Panc1 (cell line): ENCODE data around the gene TP53I11. TPM values are rescaled to one million over a fixed set of nuclear protein-coding genes. Genes with fewer than 3 reads are reported as not detected.

Experiments
- ATAC-seq: fragments of 200-7000 bp; cut with Tn5 transposase; 2 replicates; pipeline ENCODE4 v1.9.1; 2020; ENCODE audit warnings: mild to moderate bottlenecking, moderate library complexity
- BruUV-seq: library from RNA; stranded (reverse); fragments of 400-500 nt; replicated peaks from 2 replicates; lab custom pipeline; 2021; lab: Mats Ljungman, UMichigan
- CTCF ChIA-PET: fragments of 300-600 bp; sonication (Branson Sonifier 250); formaldehyde crosslinking; loops from one replicate; lab custom pipeline; 2022; ENCODE audit warnings: antibody characterized with exemption; lab: Charles Lee
- POLR2A ChIA-PET: fragments of 300-600 bp; sonication (Branson Sonifier 250); formaldehyde crosslinking; loops from one replicate; lab custom pipeline; 2022; ENCODE audit warnings: antibody characterized with exemption; lab: Charles Lee
- DNase-seq: peaks from one replicate; pipeline ENCODE4 v3.0.0-alpha.2; 2010; ENCODE audit warnings: low read depth, low spot score
- H3K27ac ChIP-seq: 2 replicates; pipeline ENCODE4 v1.5.1; 2011; ENCODE audit warnings: mild to moderate bottlenecking, low read length, inconsistent platforms
- H3K27me3 ChIP-seq: fragments of 200-500 bp; sonication (Bioruptor generic); 2 replicates; pipeline ENCODE4 v1.6.0; 2014; ENCODE audit warnings: low read length, inconsistent platforms; ENCODE audit not compliant: control insufficient read depth, insufficient read depth
- H3K36me3 ChIP-seq: fragments of 200-500 bp; sonication (Bioruptor generic); 2 replicates; pipeline ENCODE4 v1.5.1; 2014; ENCODE audit warnings: inconsistent platforms, mild to moderate bottlenecking, low read length, moderate library complexity; ENCODE audit not compliant: control insufficient read depth, insufficient read depth
- H3K4me1 ChIP-seq: 2 replicates; pipeline ENCODE4 v1.5.1; 2011; ENCODE audit warnings: inconsistent platforms, mild to moderate bottlenecking, low read length, moderate library complexity; ENCODE audit not compliant: control insufficient read depth, insufficient read depth
- H3K4me3 ChIP-seq, 2 experiments: 2 replicates each; pipeline ENCODE4 v1.5.1; 2011 to 2012; ENCODE audit warnings: low read depth in 2 of 2, low read length in 2 of 2, mild to moderate bottlenecking in 2 of 2, inconsistent platforms in 1 of 2, moderate library complexity in 1 of 2
- H3K9me3 ChIP-seq: fragments of 200-500 bp; sonication (Bioruptor generic); 2 replicates; pipeline ENCODE4 v1.5.1; 2014; ENCODE audit warnings: low read depth, mild to moderate bottlenecking, inconsistent platforms, low read length, moderate library complexity; ENCODE audit not compliant: control insufficient read depth, insufficient read depth
- CTCF ChIP-seq: fragments of 450-650 bp; IDR thresholded peaks from 2 replicates; pipeline ENCODE4 v1.5.1; 2017; ENCODE audit warnings: mild to moderate bottlenecking
- POLR2AphosphoS5 ChIP-seq: IDR thresholded peaks from 2 replicates; pipeline ENCODE4 v1.6.1; 2012; ENCODE audit warnings: mild to moderate bottlenecking, low read depth, low read length, moderate library complexity
- SIN3A ChIP-seq: IDR thresholded peaks from 2 replicates; pipeline ENCODE4 v1.6.1; 2012; ENCODE audit warnings: low read depth, mild to moderate bottlenecking, low read length, moderate library complexity, borderline replicate concordance; ENCODE audit not compliant: insufficient read depth
- TCF7L2 ChIP-seq: IDR thresholded peaks from 2 replicates; pipeline ENCODE4 v1.6.1; 2011; ENCODE audit warnings: mild to moderate bottlenecking, low read depth, low read length, inconsistent platforms
- in situ Hi-C: cut with HindIII; loops from 2 replicates; pipeline ENCODE4 v1.10.0; 2016; ENCODE audit warnings: low sequenced_read_pairs, low pct_unique_long_range_greater_than_20kb
- intact Hi-C: fragments of 100-400 bp; cut with micrococcal nuclease; formaldehyde crosslinking; loops from one replicate; pipeline ENCODE4 v1.10.0; 2022; ENCODE audit not compliant: unreplicated experiment
- total RNA-seq: library from RNA; stranded (reverse); gene quantifications from one replicate; pipeline ENCODE4 v1.2.1, GENCODE V29; 2021; ENCODE audit not compliant: unreplicated experiment
- TF ChIP-seq, protein P1 (sequence below), 2 experiments: IDR thresholded peaks; 2 replicates each; pipeline ENCODE4 v1.6.1; 2011 to 2012; ENCODE audit warnings: low read depth in 2 of 2, control low read depth in 1 of 2, low read length in 1 of 2, mild to moderate bottlenecking in 1 of 2, moderate library complexity in 1 of 2; ENCODE audit not compliant: insufficient read depth in 1 of 2

The TP53I11 gene
- total RNA-seq, 1 experiment from 2014 or later: 132 TPM

DNA sequence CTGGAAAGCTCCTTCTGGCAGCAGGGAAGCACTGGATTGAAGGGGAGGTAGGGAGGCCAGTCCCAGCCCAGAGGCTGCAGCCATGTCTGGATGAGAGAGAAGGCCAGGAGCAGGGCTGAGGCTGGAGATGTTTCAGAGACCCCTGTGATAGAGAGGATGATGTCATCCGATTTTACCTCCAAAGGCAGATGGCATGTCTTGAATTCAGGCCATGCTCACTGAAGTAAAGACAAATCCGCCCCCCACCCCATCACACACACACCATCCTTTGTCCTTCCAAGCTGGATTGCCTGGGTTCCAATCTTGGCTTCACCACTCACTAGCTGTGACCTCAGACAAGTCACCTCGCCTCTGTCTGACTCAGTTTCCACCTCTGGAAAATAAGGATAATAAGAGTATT is 47.2 kb downstream of the TP53I11 start:
- no peaks in the 10 kb centered on the region for H3K9me3 ChIP-seq
- no TSS peak for BruUV-seq
- POLR2A ChIA-PET: no interaction called here
- in situ Hi-C loops (no loop called here), intact Hi-C loops (loop anchor here (10.0 kb wide), 1 partner anchor 339 kb away; the partner anchor contains the start of gene CD82)
- no peak for TF ChIP-seq POLR2AphosphoS5
- TF ChIP-seq CTCF: no peak
- TF ChIP-seq TCF7L2: no peak
- TF ChIP-seq SIN3A: no peak
- TF ChIP-seq, protein P1, sequence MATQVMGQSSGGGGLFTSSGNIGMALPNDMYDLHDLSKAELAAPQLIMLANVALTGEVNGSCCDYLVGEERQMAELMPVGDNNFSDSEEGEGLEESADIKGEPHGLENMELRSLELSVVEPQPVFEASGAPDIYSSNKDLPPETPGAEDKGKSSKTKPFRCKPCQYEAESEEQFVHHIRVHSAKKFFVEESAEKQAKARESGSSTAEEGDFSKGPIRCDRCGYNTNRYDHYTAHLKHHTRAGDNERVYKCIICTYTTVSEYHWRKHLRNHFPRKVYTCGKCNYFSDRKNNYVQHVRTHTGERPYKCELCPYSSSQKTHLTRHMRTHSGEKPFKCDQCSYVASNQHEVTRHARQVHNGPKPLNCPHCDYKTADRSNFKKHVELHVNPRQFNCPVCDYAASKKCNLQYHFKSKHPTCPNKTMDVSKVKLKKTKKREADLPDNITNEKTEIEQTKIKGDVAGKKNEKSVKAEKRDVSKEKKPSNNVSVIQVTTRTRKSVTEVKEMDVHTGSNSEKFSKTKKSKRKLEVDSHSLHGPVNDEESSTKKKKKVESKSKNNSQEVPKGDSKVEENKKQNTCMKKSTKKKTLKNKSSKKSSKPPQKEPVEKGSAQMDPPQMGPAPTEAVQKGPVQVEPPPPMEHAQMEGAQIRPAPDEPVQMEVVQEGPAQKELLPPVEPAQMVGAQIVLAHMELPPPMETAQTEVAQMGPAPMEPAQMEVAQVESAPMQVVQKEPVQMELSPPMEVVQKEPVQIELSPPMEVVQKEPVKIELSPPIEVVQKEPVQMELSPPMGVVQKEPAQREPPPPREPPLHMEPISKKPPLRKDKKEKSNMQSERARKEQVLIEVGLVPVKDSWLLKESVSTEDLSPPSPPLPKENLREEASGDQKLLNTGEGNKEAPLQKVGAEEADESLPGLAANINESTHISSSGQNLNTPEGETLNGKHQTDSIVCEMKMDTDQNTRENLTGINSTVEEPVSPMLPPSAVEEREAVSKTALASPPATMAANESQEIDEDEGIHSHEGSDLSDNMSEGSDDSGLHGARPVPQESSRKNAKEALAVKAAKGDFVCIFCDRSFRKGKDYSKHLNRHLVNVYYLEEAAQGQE (IDR thresholded peaks at IDR 0.05; ENCODE audit: insufficient read depth in 1 of 2, low read depth in 2 of 2, low read length in 1 of 2): no peak
- H3K27me3 ChIP-seq: no peaks in the 10 kb centered on the region
- DNase-seq (no peak), ATAC-seq (no peak)
- H3K4me3 ChIP-seq: no peak overlapping the region
- CTCF ChIA-PET: no interaction called here
- H3K27ac ChIP-seq: no peak overlapping the region
- no peaks in the 10 kb centered on the region; the same call in 1 of the 2 replicates for H3K4me1 ChIP-seq
- H3K36me3 ChIP-seq: no peaks in the 10 kb centered on the region

- H3K4me1 ChIP-seq: no peaks in the 10 kb centered on the region; the same call in 1 of the 2 replicates
- TF ChIP-seq SIN3A (no peak), POLR2AphosphoS5 (no peak), TCF7L2 (no peak), CTCF (no peak)
- TF ChIP-seq, protein P1 (IDR thresholded peaks at IDR 0.05; ENCODE audit: insufficient read depth in 1 of 2, low read depth in 2 of 2, low read length in 1 of 2): no peak
- no peaks in the 10 kb centered on the region for H3K9me3 ChIP-seq
- ChIA-PET CTCF (no interaction called here), POLR2A (no interaction called here)
- H3K27me3 ChIP-seq: no peaks in the 10 kb centered on the region
- H3K36me3 ChIP-seq: no peaks in the 10 kb centered on the region
- BruUV-seq: no TSS peak
- intact Hi-C loops: loop anchor here (10.0 kb wide), 1 partner anchor 338 kb away; the partner anchor contains the start of gene CD82
- DNase-seq (no peak), ATAC-seq (no peak)
- in situ Hi-C loops: no loop called here
- no peak overlapping the region for H3K27ac ChIP-seq
- no peak overlapping the region for H3K4me3 ChIP-seq
Observed at GRCh38 chr11:44903035-44903434, 47.6 kb downstream of the TP53I11 start.
